ENCODE data around the gene ADRA2B. TPM values are rescaled to one million over a fixed set of nuclear protein-coding genes. Genes with fewer than 3 reads are reported as not detected.

Gene ADRA2B
- total RNA-seq, 4 donors from 2014 or later: 0.93 to 3.6 (median 1.2) TPM

DNA sequence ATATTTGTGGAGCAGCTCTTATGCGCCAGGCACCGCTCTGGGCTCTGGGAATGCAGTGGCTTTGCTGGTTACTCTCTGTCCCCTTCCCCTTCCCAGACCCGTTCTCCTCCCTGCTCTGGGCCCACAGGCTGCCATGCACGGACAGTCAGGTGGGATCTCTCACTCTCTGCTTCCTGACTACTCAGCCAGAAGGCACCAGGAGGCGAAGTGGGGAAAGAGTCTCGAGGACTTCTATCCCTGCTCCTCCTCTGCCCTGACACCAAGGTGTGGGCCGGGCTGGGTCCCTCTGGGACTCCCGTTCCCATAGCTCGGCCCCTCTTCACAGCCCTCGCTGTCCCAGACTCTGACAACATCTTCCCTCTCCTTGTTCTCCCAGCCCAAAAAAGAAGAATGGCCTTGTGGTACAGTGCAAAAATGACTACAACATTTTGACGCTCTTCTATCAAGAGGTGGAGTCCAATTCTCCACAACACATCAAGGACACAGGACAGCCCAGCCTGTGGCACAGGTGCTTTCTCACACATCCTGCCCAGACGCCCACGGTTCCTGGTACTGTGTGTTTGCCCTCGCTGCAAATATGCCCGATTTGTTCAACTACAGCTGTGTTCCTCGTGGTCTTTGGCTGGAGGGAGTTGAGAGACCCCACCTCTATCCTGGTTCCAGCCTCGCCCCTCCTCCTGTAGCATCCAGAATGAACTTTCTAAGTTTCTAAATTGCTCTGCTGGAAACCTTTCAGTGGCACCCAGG is 42.9 kb upstream of the ADRA2B start:
- no peak for DNase-seq (ENCODE audit: low spot score in 2 of 2)

DNA sequence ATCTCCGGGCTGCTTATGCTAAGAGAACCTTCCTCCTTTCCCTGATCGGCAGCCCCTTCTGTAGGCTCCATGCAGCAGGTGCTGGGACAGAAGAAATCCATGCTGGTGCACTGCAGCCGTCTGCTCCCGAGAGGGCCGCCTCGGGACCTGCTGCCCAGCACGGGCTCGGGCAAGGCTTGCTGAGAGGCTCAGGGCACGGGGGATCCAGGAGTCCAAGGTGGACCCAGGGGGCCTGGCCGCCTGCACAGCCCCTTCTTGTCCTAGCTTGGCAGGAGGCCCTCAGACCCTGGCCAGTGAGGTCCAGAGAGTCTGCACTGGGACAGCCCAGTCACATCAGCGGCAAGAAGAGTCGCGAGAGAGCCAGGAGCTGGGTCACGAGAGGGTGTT is 42.2 kb upstream of the ADRA2B start:
- 96% methylated on average over 8 of the region's 14 CpGs for WGBS
- no peak overlapping the region for H3K27ac ChIP-seq
- TF ChIP-seq, protein P1, sequence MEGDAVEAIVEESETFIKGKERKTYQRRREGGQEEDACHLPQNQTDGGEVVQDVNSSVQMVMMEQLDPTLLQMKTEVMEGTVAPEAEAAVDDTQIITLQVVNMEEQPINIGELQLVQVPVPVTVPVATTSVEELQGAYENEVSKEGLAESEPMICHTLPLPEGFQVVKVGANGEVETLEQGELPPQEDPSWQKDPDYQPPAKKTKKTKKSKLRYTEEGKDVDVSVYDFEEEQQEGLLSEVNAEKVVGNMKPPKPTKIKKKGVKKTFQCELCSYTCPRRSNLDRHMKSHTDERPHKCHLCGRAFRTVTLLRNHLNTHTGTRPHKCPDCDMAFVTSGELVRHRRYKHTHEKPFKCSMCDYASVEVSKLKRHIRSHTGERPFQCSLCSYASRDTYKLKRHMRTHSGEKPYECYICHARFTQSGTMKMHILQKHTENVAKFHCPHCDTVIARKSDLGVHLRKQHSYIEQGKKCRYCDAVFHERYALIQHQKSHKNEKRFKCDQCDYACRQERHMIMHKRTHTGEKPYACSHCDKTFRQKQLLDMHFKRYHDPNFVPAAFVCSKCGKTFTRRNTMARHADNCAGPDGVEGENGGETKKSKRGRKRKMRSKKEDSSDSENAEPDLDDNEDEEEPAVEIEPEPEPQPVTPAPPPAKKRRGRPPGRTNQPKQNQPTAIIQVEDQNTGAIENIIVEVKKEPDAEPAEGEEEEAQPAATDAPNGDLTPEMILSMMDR (IDR thresholded peaks at IDR 0.05): no peak
- no peak for TF ChIP-seq POLR2AphosphoS5 (IDR thresholded peaks at IDR 0.05)
- no peak for TF ChIP-seq EP300 (IDR thresholded peaks at IDR 0.05)
- TF ChIP-seq POLR2A (IDR thresholded peaks at IDR 0.05): no peak
- no peaks in the 10 kb centered on the region for H3K36me3 ChIP-seq
- no peak for DNase-seq (ENCODE audit: low spot score in 2 of 2)
- H3K9me3 ChIP-seq: no peaks in the 10 kb centered on the region
- H3K27me3 ChIP-seq: peaks cover 3% of the 10 kb centered on the region
- H3K4me1 ChIP-seq: no peaks in the 10 kb centered on the region
- H3K4me3 ChIP-seq: no peak overlapping the region

More for the DNA sequence above, 42.9 kb upstream of the ADRA2B start:
- Histone ChIP-seq H3K9me3 (no peaks in the 10 kb centered on the region), H3K27me3 (peaks cover 3% of the 10 kb centered on the region), H3K4me1 (no peaks in the 10 kb centered on the region), H3K4me3 (no peak overlapping the region), H3K36me3 (no peaks in the 10 kb centered on the region), H3K27ac (no peak overlapping the region)
- TF ChIP-seq EP300 (IDR thresholded peaks at IDR 0.05): no peak
- no peak for TF ChIP-seq POLR2AphosphoS5 (IDR thresholded peaks at IDR 0.05)
- TF ChIP-seq, protein P1 (IDR thresholded peaks at IDR 0.05): no peak
- no peak for TF ChIP-seq POLR2A (IDR thresholded peaks at IDR 0.05)
- 83% methylated on average over 16 of the region's 17 CpGs for WGBS

DNA sequence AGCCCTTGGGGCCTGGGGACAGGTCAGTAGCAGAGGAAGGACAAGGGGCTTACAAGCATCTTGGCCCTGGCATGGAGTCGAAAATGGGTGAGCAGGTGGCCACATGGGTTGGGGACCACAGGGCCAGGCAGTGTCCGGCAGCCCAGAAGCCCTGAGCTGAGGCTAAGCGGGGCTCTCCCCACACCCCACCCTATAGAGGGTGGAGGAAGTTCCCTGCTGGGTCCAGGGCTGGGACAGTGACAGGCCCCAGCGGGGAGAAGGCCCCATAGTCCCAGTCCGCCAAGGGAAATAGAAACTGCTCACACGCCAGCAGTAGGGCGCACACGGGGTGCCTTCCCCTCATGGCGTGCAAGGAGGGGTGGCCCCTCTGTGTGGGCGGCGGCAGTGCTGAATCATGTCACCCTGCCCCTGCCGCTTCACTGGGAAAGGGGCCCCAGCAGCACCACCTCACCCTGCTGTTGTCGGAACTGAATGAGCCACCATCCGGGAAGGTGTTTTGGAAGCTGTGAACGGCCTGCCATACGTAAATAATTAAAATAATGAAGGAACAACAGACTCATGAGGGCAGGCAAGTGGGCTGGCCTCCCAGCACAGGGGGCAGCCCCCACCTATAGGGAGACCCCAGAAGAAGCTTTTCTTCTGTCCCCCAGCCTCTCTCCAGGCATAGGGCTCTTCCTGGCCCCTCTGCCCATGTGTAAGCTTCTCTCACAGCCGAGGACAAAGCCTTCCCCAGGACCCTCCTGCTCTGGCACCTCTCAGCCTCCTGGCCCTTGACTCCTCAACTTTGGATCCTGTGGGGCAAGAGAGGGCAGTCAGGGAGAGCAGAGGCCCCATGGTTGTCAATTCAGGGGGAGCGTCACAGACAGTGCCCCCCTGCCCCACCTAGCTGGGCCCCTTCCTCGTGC is 41.5 kb upstream of the ADRA2B start:
- Histone ChIP-seq H3K27ac (no peak overlapping the region), H3K9me3 (no peaks in the 10 kb centered on the region), H3K4me1 (no peaks in the 10 kb centered on the region), H3K4me3 (no peak overlapping the region), H3K27me3 (peaks cover 3% of the 10 kb centered on the region), H3K36me3 (no peaks in the 10 kb centered on the region)
- TF ChIP-seq POLR2A (IDR thresholded peaks at IDR 0.05) (no peak), POLR2AphosphoS5 (IDR thresholded peaks at IDR 0.05) (no peak), EP300 (IDR thresholded peaks at IDR 0.05) (no peak)
- TF ChIP-seq, protein P1 (IDR thresholded peaks at IDR 0.05): no peak
- peak in 1 of 2 donors; percentile 46 for DNase-seq (ENCODE audit: low spot score in 2 of 2)
- WGBS: 56% methylated on average over 17 of the region's 19 CpGs

DNA sequence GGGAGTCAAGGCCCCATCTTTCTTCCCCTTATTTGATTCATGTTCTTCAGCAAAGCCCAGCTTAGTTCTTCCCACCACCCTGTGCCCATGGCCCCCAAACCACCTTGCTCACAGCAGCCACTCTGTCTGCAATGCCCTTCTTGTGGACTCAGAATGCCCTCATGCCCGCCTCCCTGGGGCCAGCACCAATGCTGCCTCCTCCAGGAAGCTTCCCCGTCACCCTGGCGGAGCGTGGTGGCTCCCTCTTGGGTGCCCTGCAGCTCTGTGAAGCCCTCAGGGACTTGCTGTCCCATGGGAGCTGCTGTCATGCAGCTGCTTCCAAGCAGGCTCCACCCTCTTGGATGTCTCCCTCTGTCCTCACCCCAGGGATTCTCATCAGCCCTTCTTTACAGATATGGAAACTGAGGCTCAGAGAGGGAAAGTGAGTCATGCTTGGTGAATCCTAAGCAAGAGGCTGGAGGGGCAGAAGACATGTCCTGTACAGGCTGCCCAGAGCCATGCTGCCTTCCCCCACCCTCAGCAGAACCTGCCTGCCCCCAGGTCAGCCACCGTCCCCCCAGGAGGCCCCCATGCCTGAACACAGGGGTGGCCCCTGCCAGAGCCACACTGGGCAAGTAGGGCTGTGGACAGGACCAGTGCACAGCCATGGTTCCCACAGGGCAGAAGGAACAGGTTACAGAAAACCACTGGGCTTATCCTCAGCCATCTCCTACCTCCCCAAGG is 40.7 kb upstream of the ADRA2B start:
- Histone ChIP-seq H3K4me3 (no peak overlapping the region), H3K36me3 (no peaks in the 10 kb centered on the region), H3K4me1 (no peaks in the 10 kb centered on the region), H3K27me3 (peaks cover 3% of the 10 kb centered on the region), H3K27ac (no peak overlapping the region), H3K9me3 (no peaks in the 10 kb centered on the region)
- TF ChIP-seq POLR2A (IDR thresholded peaks at IDR 0.05): no peak
- no peak for TF ChIP-seq POLR2AphosphoS5 (IDR thresholded peaks at IDR 0.05)
- no peak for TF ChIP-seq EP300 (IDR thresholded peaks at IDR 0.05)
- TF ChIP-seq, protein P1 (IDR thresholded peaks at IDR 0.05): no peak
- peak in 1 of 2 donors; percentile 48 for DNase-seq (ENCODE audit: low spot score in 2 of 2)
- 91% methylated on average over 4 of the region's 5 CpGs for WGBS
